ENCODE results near the gene CCND2.
A peak's percentile ranks its signal among the peaks of the same experiment; 100 is the strongest.

Gene CCND2

GRCh38 chr12:4273652-4274395, at the start of gene CCND2:
CCND2 (plus strand) TSS chr12:4273762; CDS start chr12:4274041, 279 bp downstream.
- peak; percentile 76 to 83 for DNase-seq (ENCODE audit: low read depth in 2 of 2)
- no peak for TF ChIP-seq CTCF (IDR thresholded peaks at IDR 0.05; ENCODE audit: low read depth, low read length)
- peak within 1 kb of the TSS; percentile 50 to 75 for H3K4me3 ChIP-seq (replicated peaks in 1 of 2; ENCODE audit: low read depth in 2 of 2, low read length in 2 of 2)

- H3K4me3 ChIP-seq (replicated peaks in 1 of 2; ENCODE audit: low read depth in 2 of 2, low read length in 2 of 2): no peak overlapping the region
- no peak for DNase-seq (ENCODE audit: low read depth in 2 of 2)
- TF ChIP-seq CTCF (IDR thresholded peaks at IDR 0.05; ENCODE audit: low read depth, low read length): no peak
Measured at GRCh38 chr12:4224206-4224889, 49.2 kb upstream of the CCND2 start.

- H3K4me3 ChIP-seq (replicated peaks in 1 of 2; ENCODE audit: low read depth in 2 of 2, low read length in 2 of 2): no peak overlapping the region
- no peak for TF ChIP-seq CTCF (IDR thresholded peaks at IDR 0.05; ENCODE audit: low read depth, low read length)
- DNase-seq (ENCODE audit: low read depth in 2 of 2): no peak
Measured at GRCh38 chr12:4225571-4225970, 48.0 kb upstream of the CCND2 start.

GRCh38 chr12:4227046-4227445, 46.5 kb upstream of the CCND2 start:
- no peak for DNase-seq (ENCODE audit: low read depth in 2 of 2)
- no peak for TF ChIP-seq CTCF (IDR thresholded peaks at IDR 0.05; ENCODE audit: low read depth, low read length)
- no peak overlapping the region for H3K4me3 ChIP-seq (replicated peaks in 1 of 2; ENCODE audit: low read depth in 2 of 2, low read length in 2 of 2)

GRCh38 chr12:4228122-4228580, 45.4 kb upstream of the CCND2 start:
- TF ChIP-seq CTCF (IDR thresholded peaks at IDR 0.05; ENCODE audit: low read depth, low read length): no peak
- H3K4me3 ChIP-seq (replicated peaks in 1 of 2; ENCODE audit: low read depth in 2 of 2, low read length in 2 of 2): no peak overlapping the region
- no peak for DNase-seq (ENCODE audit: low read depth in 2 of 2)

- TF ChIP-seq CTCF (IDR thresholded peaks at IDR 0.05; ENCODE audit: low read depth, low read length): no peak
- DNase-seq (ENCODE audit: low read depth in 2 of 2): no peak
- no peak overlapping the region for H3K4me3 ChIP-seq (replicated peaks in 1 of 2; ENCODE audit: low read depth in 2 of 2, low read length in 2 of 2)
Measured at GRCh38 chr12:4230526-4230925, 43.0 kb upstream of the CCND2 start.

Data from cardiac fibroblast (primary cell).